DND-41 (cell line): ENCODE measurements around the gene USP20.

ENCODE experiments used
- EZH2 ChIP-seq: IDR thresholded peaks from 3 replicates; pipeline ENCODE4 v1.6.1; 2012; ENCODE audit warnings: borderline replicate concordance, low read depth, mild to moderate bottlenecking, moderate library complexity, low read length, inconsistent platforms; ENCODE audit not compliant: severe bottlenecking
- TF ChIP-seq, protein P1 (sequence below): IDR thresholded peaks from 2 replicates; pipeline ENCODE4 v1.5.1; 2012; ENCODE audit warnings: borderline replicate concordance, low read length, moderate library complexity, mild to moderate bottlenecking; ENCODE audit not compliant: poor library complexity, severe bottlenecking; ENCODE audit errors: extremely low read depth

DNA sequence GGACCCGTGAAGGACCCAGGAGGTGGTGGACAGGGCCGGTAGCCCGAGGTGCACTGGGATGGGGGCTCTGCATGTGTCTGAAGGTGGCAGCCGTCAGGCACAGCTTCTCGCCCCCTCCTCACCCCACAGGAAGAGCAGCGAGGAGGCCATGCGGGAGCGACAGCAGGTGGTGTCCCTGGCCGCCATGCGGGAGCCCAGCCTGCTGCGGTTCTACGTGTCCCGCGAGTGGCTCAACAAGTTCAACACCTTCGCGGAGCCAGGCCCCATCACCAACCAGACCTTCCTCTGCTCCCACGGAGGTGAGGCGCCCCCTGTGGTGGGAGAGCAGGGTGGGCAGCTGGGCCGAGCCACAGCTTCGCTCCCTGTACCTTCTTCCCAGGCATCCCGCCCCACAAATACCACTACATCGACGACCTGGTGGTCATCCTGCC, 39.9 kb downstream of the USP20 start:
- TF ChIP-seq EZH2: no peak
- TF ChIP-seq, protein P1, sequence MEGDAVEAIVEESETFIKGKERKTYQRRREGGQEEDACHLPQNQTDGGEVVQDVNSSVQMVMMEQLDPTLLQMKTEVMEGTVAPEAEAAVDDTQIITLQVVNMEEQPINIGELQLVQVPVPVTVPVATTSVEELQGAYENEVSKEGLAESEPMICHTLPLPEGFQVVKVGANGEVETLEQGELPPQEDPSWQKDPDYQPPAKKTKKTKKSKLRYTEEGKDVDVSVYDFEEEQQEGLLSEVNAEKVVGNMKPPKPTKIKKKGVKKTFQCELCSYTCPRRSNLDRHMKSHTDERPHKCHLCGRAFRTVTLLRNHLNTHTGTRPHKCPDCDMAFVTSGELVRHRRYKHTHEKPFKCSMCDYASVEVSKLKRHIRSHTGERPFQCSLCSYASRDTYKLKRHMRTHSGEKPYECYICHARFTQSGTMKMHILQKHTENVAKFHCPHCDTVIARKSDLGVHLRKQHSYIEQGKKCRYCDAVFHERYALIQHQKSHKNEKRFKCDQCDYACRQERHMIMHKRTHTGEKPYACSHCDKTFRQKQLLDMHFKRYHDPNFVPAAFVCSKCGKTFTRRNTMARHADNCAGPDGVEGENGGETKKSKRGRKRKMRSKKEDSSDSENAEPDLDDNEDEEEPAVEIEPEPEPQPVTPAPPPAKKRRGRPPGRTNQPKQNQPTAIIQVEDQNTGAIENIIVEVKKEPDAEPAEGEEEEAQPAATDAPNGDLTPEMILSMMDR: peak; percentile 50
